Liver (tissue), 9 donors: ENCODE data around the gene TULP4. TPM values are rescaled to one million over a fixed set of nuclear protein-coding genes. Genes with fewer than 3 reads are reported as not detected.

Experiments
- DNase-seq: peaks from one replicate; pipeline ENCODE4 v3.0.0-alpha.2; 2017; ENCODE audit warnings: low spot score
- H3K27ac ChIP-seq, 2 donors: one replicate each; pipeline ENCODE4 v1.7.0; 2013; ENCODE audit warnings: inconsistent platforms in 2 of 2, low read length in 2 of 2, control low read depth in 1 of 2, low read depth in 1 of 2, mild to moderate bottlenecking in 1 of 2
- H3K27me3 ChIP-seq, 4 donors: one replicate each; pipeline versions ENCODE4 v1.6.1 to v1.7.0; 2013; ENCODE audit warnings: low read length in 3 of 4, inconsistent platforms in 1 of 4, mild to moderate bottlenecking in 1 of 4, moderate library complexity in 1 of 4; ENCODE audit not compliant: control insufficient read depth in 4 of 4, insufficient read depth in 4 of 4
- H3K36me3 ChIP-seq, 4 donors: one replicate each; pipeline versions ENCODE4 v1.6.1 to v1.7.0; 2013; ENCODE audit warnings: low read length in 3 of 4, mild to moderate bottlenecking in 3 of 4, low read depth in 1 of 4, moderate library complexity in 1 of 4; ENCODE audit not compliant: control insufficient read depth in 4 of 4, insufficient read depth in 3 of 4
- H3K4me1 ChIP-seq, 4 donors: one replicate each; pipeline versions ENCODE4 v1.6.1 to v1.7.0; 2013; ENCODE audit warnings: low read length in 3 of 4, mild to moderate bottlenecking in 3 of 4, moderate library complexity in 1 of 4; ENCODE audit not compliant: control insufficient read depth in 4 of 4, insufficient read depth in 4 of 4
- H3K4me3 ChIP-seq, 3 donors: one replicate each; pipeline versions ENCODE4 v1.6.1 to v1.7.0; 2013; ENCODE audit warnings: low read length in 3 of 3, control low read depth in 1 of 3, low read depth in 1 of 3, mild to moderate bottlenecking in 1 of 3
- H3K9ac ChIP-seq, 2 donors: one replicate each; pipeline ENCODE4 v1.7.0; 2013; ENCODE audit warnings: low read length in 2 of 2, mild to moderate bottlenecking in 2 of 2, moderate library complexity in 2 of 2, control low read depth in 1 of 2, low read depth in 1 of 2
- H3K9me3 ChIP-seq, 4 donors: one replicate each; pipeline versions ENCODE4 v1.6.1 to v1.7.0; 2013; ENCODE audit warnings: low read length in 3 of 4; ENCODE audit not compliant: control insufficient read depth in 4 of 4
- EGR1 ChIP-seq, 2 donors: IDR thresholded peaks; 2 replicates each; pipeline ENCODE4 v1.6.1; 2016 to 2018; ENCODE audit warnings: antibody characterized with exemption in 2 of 2, low read depth in 2 of 2
- FOXA1 ChIP-seq: IDR thresholded peaks from 2 replicates; pipeline ENCODE4 v1.6.1; 2016; ENCODE audit warnings: antibody characterized with exemption
- FOXA2 ChIP-seq: IDR thresholded peaks from 2 replicates; pipeline ENCODE4 v1.6.1; 2016; ENCODE audit warnings: antibody characterized with exemption
- GABPA ChIP-seq, 2 donors: IDR thresholded peaks in 1 of 2; conservative IDR thresholded peaks in 1 of 2; 2 replicates each; pipeline ENCODE4 v1.6.1; 2016; ENCODE audit warnings: antibody characterized with exemption in 2 of 2, mild to moderate bottlenecking in 1 of 2, moderate library complexity in 1 of 2
- HNF4A ChIP-seq, 2 donors: conservative IDR thresholded peaks; 2 replicates each; pipeline ENCODE4 v1.6.1; 2016; ENCODE audit warnings: antibody characterized with exemption in 2 of 2, mild to moderate bottlenecking in 2 of 2
- HNF4G ChIP-seq: IDR thresholded peaks from 2 replicates; pipeline ENCODE4 v1.6.1; 2016; ENCODE audit warnings: antibody characterized with exemption
- JUND ChIP-seq, 2 donors: IDR thresholded peaks; 2 replicates each; pipeline ENCODE4 v1.6.1; 2016; ENCODE audit warnings: antibody characterized with exemption in 2 of 2
- NR2F2 ChIP-seq: IDR thresholded peaks from 2 replicates; pipeline ENCODE4 v1.6.1; 2016; ENCODE audit warnings: antibody characterized with exemption
- RAD21 ChIP-seq, 2 donors: IDR thresholded peaks; 2 replicates each; pipeline ENCODE4 v1.6.1; 2016; ENCODE audit warnings: antibody characterized with exemption in 2 of 2, mild to moderate bottlenecking in 2 of 2
- RXRA ChIP-seq, 2 donors: IDR thresholded peaks; 2 replicates each; pipeline ENCODE4 v1.6.1; 2017 to 2018; ENCODE audit warnings: antibody characterized with exemption in 2 of 2, mild to moderate bottlenecking in 1 of 2
- SP1 ChIP-seq: IDR thresholded peaks from 2 replicates; pipeline ENCODE4 v1.6.1; 2018; ENCODE audit warnings: antibody characterized with exemption, mild to moderate bottlenecking
- TAF1 ChIP-seq: conservative IDR thresholded peaks from 2 replicates; pipeline ENCODE4 v1.6.1; 2016; ENCODE audit warnings: antibody characterized with exemption, mild to moderate bottlenecking
- YY1 ChIP-seq: IDR thresholded peaks from 2 replicates; pipeline ENCODE4 v1.6.1; 2016; ENCODE audit warnings: antibody characterized with exemption, mild to moderate bottlenecking
- WGBS: extraction: QIAGEN DNeasy Blood & Tissue Kit; methylation state at CpG from one replicate; pipeline ENCODE4 v1.1.7; 2013; 5-methylcytosine and 5-hydroxymethylcytosine counted together
- polyA plus RNA-seq, 2 donors: library from polyadenylated mRNA; stranded (reverse) in 1 of 2; unstranded in 1 of 2; fragments of 200-250 nt in 1 of 2; fragments of >200 nt in 1 of 2; fragmentation: Nextera tagmentation in 1 of 2; extraction: Ambion mirVana in 1 of 2; gene quantifications; one replicate each; pipeline versions ENCODE4 v1.2.1 to v1.2.3, GENCODE V29; 2013 to 2015
- total RNA-seq, 2 donors: library from RNA; depleted of rRNA; stranded (reverse); fragments of >200 nt; gene quantifications; one replicate each; pipeline ENCODE4 v1.2.3, GENCODE V29; 2014
- TF ChIP-seq, protein P1 (sequence below): IDR thresholded peaks from 2 replicates; pipeline ENCODE4 v1.6.1; 2016; ENCODE audit warnings: antibody characterized with exemption
- TF ChIP-seq, protein P2 (sequence below): IDR thresholded peaks from 2 replicates; pipeline ENCODE4 v1.6.1; 2016; ENCODE audit warnings: antibody characterized with exemption
- TF ChIP-seq, protein P3 (sequence below): fragments of 150-350 bp; IDR thresholded peaks from 2 replicates; pipeline ENCODE4 v1.5.1; 2017; ENCODE audit warnings: improper control_type of control experiment, low read depth, low read length; ENCODE audit not compliant: missing input control
- TF ChIP-seq, protein P4 (sequence below): IDR thresholded peaks from 2 replicates; pipeline ENCODE4 v1.6.1; 2016; ENCODE audit warnings: antibody characterized with exemption, mild to moderate bottlenecking
- TF ChIP-seq, protein P5 (sequence below): IDR thresholded peaks from 2 replicates; pipeline ENCODE4 v1.6.1; 2016; ENCODE audit warnings: antibody characterized with exemption
- donor health status: healthy.
- donor health status: healthy.
- donor health status: healthy.
- donor health status: healthy.
- donor health status: healthy.

Gene TULP4
- total and polyA plus RNA-seq, 4 donors = 2.2 to 53.3 (median 18.0) TPM

DNA sequence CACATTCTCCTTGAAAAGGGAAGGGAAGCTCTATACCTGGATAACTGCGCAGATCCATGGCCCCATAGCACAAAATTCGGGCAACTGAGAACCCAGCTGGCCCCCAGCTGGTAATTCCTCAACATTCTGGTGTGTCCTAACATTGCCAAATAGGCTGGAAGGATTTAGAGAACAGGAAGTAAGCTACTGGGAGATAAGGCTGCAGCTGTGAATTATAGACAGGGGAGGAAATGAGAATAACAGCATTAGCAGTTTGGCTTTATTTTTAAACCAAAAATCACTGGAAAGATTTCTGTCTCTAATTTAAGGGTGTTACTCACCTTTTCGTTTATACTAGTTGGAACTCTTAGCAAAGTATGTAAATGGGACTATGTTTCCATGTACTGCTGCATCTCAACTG, 97.2 kb downstream of the TULP4 start:
- WGBS = 71% methylated on average over 3 of the region's 3 CpGs
- Histone ChIP-seq H3K4me3 (no peak overlapping the region), H3K27ac (no peak overlapping the region), H3K9ac (no peak overlapping the region), H3K27me3 (no peaks in the 10 kb centered on the region), H3K9me3 (no peaks in the 10 kb centered on the region), H3K4me1 (no peaks in the 10 kb centered on the region), H3K36me3 (peaks cover 0 to 8% (median 1%) of the 10 kb centered on the region in 4 donors)
- TF ChIP-seq YY1 (no peak), HNF4A (conservative IDR thresholded peaks at IDR 0.05) (no peak), EGR1 (IDR thresholded peaks at IDR 0.05; ENCODE audit: low read depth in 2 of 2) (no peak), HNF4G (no peak), RAD21 (IDR thresholded peaks at IDR 0.05) (no peak), NR2F2 (no peak), JUND (IDR thresholded peaks at IDR 0.05) (no peak), TAF1 (no peak), SP1 (no peak), RXRA (IDR thresholded peaks at IDR 0.05) (no peak), FOXA1 (no peak), FOXA2 (no peak), GABPA (IDR thresholded peaks at IDR 0.05 in 1 of 2, conservative IDR thresholded peaks at IDR 0.05 in 1 of 2) (no peak)
- TF ChIP-seq, protein P1, sequence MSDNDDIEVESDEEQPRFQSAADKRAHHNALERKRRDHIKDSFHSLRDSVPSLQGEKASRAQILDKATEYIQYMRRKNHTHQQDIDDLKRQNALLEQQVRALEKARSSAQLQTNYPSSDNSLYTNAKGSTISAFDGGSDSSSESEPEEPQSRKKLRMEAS = no peak
- TF ChIP-seq, protein P2, sequence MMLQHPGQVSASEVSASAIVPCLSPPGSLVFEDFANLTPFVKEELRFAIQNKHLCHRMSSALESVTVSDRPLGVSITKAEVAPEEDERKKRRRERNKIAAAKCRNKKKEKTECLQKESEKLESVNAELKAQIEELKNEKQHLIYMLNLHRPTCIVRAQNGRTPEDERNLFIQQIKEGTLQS = no peak
- TF ChIP-seq, protein P3, sequence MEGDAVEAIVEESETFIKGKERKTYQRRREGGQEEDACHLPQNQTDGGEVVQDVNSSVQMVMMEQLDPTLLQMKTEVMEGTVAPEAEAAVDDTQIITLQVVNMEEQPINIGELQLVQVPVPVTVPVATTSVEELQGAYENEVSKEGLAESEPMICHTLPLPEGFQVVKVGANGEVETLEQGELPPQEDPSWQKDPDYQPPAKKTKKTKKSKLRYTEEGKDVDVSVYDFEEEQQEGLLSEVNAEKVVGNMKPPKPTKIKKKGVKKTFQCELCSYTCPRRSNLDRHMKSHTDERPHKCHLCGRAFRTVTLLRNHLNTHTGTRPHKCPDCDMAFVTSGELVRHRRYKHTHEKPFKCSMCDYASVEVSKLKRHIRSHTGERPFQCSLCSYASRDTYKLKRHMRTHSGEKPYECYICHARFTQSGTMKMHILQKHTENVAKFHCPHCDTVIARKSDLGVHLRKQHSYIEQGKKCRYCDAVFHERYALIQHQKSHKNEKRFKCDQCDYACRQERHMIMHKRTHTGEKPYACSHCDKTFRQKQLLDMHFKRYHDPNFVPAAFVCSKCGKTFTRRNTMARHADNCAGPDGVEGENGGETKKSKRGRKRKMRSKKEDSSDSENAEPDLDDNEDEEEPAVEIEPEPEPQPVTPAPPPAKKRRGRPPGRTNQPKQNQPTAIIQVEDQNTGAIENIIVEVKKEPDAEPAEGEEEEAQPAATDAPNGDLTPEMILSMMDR = no peak
- TF ChIP-seq, protein P4, sequence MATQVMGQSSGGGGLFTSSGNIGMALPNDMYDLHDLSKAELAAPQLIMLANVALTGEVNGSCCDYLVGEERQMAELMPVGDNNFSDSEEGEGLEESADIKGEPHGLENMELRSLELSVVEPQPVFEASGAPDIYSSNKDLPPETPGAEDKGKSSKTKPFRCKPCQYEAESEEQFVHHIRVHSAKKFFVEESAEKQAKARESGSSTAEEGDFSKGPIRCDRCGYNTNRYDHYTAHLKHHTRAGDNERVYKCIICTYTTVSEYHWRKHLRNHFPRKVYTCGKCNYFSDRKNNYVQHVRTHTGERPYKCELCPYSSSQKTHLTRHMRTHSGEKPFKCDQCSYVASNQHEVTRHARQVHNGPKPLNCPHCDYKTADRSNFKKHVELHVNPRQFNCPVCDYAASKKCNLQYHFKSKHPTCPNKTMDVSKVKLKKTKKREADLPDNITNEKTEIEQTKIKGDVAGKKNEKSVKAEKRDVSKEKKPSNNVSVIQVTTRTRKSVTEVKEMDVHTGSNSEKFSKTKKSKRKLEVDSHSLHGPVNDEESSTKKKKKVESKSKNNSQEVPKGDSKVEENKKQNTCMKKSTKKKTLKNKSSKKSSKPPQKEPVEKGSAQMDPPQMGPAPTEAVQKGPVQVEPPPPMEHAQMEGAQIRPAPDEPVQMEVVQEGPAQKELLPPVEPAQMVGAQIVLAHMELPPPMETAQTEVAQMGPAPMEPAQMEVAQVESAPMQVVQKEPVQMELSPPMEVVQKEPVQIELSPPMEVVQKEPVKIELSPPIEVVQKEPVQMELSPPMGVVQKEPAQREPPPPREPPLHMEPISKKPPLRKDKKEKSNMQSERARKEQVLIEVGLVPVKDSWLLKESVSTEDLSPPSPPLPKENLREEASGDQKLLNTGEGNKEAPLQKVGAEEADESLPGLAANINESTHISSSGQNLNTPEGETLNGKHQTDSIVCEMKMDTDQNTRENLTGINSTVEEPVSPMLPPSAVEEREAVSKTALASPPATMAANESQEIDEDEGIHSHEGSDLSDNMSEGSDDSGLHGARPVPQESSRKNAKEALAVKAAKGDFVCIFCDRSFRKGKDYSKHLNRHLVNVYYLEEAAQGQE = no peak
- no peak for DNase-seq

DNA sequence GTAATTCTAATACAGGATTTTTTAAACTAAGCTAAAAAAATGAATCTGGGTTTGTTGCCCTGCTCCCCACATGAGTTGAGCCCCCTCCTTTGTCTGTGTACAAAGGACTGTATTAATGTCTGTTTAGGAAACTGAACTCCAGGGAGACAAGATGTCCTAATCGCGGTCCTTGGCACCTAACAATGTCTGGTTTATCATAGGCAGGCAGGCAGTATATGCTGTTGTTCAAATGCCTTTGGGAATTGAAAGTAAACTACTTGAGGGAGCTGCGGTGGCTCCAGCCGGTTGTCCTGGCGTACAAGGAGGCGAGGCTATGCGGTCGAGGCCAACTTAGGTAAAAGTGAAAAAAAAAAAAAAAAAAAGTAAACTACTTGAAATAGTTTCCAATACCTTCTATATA, 98.5 kb downstream of the TULP4 start:
- Histone ChIP-seq H3K4me1 (no peaks in the 10 kb centered on the region), H3K36me3 (peaks cover 0 to 10% (median 1%) of the 10 kb centered on the region in 4 donors), H3K4me3 (no peak overlapping the region), H3K9ac (no peak overlapping the region), H3K27me3 (no peaks in the 10 kb centered on the region), H3K9me3 (no peaks in the 10 kb centered on the region), H3K27ac (no peak overlapping the region)
- no peak for DNase-seq
- 86% methylated on average over 8 of the region's 8 CpGs for WGBS
- TF ChIP-seq, protein P3 = no peak
- no peak for TF ChIP-seq GABPA (IDR thresholded peaks at IDR 0.05 in 1 of 2, conservative IDR thresholded peaks at IDR 0.05 in 1 of 2)
- TF ChIP-seq JUND (IDR thresholded peaks at IDR 0.05) = no peak
- TF ChIP-seq YY1 = no peak
- TF ChIP-seq, protein P5, sequence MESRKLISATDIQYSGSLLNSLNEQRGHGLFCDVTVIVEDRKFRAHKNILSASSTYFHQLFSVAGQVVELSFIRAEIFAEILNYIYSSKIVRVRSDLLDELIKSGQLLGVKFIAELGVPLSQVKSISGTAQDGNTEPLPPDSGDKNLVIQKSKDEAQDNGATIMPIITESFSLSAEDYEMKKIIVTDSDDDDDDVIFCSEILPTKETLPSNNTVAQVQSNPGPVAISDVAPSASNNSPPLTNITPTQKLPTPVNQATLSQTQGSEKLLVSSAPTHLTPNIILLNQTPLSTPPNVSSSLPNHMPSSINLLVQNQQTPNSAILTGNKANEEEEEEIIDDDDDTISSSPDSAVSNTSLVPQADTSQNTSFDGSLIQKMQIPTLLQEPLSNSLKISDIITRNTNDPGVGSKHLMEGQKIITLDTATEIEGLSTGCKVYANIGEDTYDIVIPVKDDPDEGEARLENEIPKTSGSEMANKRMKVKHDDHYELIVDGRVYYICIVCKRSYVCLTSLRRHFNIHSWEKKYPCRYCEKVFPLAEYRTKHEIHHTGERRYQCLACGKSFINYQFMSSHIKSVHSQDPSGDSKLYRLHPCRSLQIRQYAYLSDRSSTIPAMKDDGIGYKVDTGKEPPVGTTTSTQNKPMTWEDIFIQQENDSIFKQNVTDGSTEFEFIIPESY = no peak
- TF ChIP-seq EGR1 (IDR thresholded peaks at IDR 0.05; ENCODE audit: low read depth in 2 of 2) = no peak
- TF ChIP-seq, protein P2 = no peak
- TF ChIP-seq, protein P4 = no peak
- TF ChIP-seq RAD21 (IDR thresholded peaks at IDR 0.05) = no peak
- TF ChIP-seq HNF4G = no peak
- TF ChIP-seq HNF4A (conservative IDR thresholded peaks at IDR 0.05) = no peak
